Right lobe of liver (tissue), 6 donors: ENCODE data around the gene FBXO9. TPM values are rescaled to one million over a fixed set of nuclear protein-coding genes. Genes with fewer than 3 reads are reported as not detected.
A peak's percentile ranks its signal among the peaks of the same experiment; 100 is the strongest.

Experiments
- ATAC-seq, 4 donors: fragments of 200-7000 bp; cut with Tn5 transposase; one replicate each; pipeline ENCODE4 v1.9.1; 2020; ENCODE audit warnings: mild to moderate bottlenecking in 4 of 4, moderate library complexity in 4 of 4
- DNase-seq, 3 donors: peaks; one replicate each; pipeline ENCODE4 v3.0.0-alpha.2; 2020
- H3K27ac ChIP-seq, 3 donors: fragments of 200-600 bp; one replicate each; pipeline ENCODE4 v1.8.0; 2022
- H3K27me3 ChIP-seq, 2 donors: fragments of 200-600 bp; one replicate each; pipeline ENCODE4 v1.8.0; 2022
- H3K36me3 ChIP-seq, 4 donors: fragments of 200-600 bp; sonication (generic) in 1 of 4; one replicate each; pipeline versions ENCODE4 v1.5.1 to v1.8.0; 2017 to 2022; ENCODE audit warnings: control low read depth in 1 of 4
- H3K4me1 ChIP-seq, 4 donors: fragments of 200-600 bp; sonication (generic) in 1 of 4; one replicate each; pipeline versions ENCODE4 v1.5.1 to v1.8.0; 2017 to 2022; ENCODE audit warnings: control low read depth in 1 of 4
- H3K4me3 ChIP-seq, 3 donors: fragments of 200-600 bp; one replicate each; pipeline ENCODE4 v1.8.0; 2022
- H3K9me3 ChIP-seq, 4 donors: fragments of 200-600 bp; sonication (generic) in 1 of 4; one replicate each; pipeline versions ENCODE4 v1.5.1 to v1.8.0; 2017 to 2022; ENCODE audit warnings: control low read depth in 1 of 4
- CTCF ChIP-seq, 4 donors: fragments of 200-600 bp in 3 of 4; fragments of 450-650 bp in 1 of 4; IDR thresholded peaks; one replicate each; pipeline versions ENCODE4 v1.5.1 to v1.8.0; 2016 to 2022; ENCODE audit warnings: antibody characterized with exemption in 4 of 4, mild to moderate bottlenecking in 2 of 4
- POLR2A ChIP-seq: fragments of 450-650 bp; IDR thresholded peaks from one replicate; pipeline ENCODE4 v1.6.1; 2017; ENCODE audit warnings: antibody characterized with exemption, mild to moderate bottlenecking
- WGBS: methylation state at CpG from one replicate; pipeline ENCODE4 v1.1.6; 2018; ENCODE audit warnings: low coverage, low lambda C conversion rate; ENCODE audit not compliant: insufficient coverage; ENCODE audit errors: missing lambda C conversion rate; 5-methylcytosine and 5-hydroxymethylcytosine counted together
- intact Hi-C, 2 donors: fragments of 100-400 bp; cut with DNase I; formaldehyde crosslinking; loops; one replicate each; pipeline versions ENCODE4 v1.11.2 to v1.14.1; 2022
- total RNA-seq, 6 experiments: library from RNA; depleted of rRNA in 2 of 6; stranded (reverse); fragments of >200 nt in 2 of 6; fragmentation: NEBNext Ultra II Directional in 3 of 6; extraction: Animal tissue kit (Norgen Biotek cat#: 25700) in 3 of 6; gene quantifications; one replicate each; pipeline versions ENCODE4 v1.1.0 to v1.2.4, GENCODE V29; 2016 to 2023
- donor health status: DM: no; HTN: yes; CAD: no.
- donor health status: DM: no; HTN: no; CAD: no.
- donor health status: DM: no; HTN: no; CAD: no.
- donor health status: DM: no; HTN: yes; CAD: no.
- donor health status: DM: no; HTN: yes; CAD: no.

The FBXO9 gene
- total RNA-seq, 6 experiments from 2014 or later: 24.6 to 78.7 (median 54.1) TPM

- TF ChIP-seq POLR2A (no peak), CTCF (IDR thresholded peaks at IDR 0.05) (no peak)
- Histone ChIP-seq H3K36me3 (peaks cover 0 to 13% (median 5%) of the 10 kb centered on the region in 4 donors), H3K4me1 (peaks cover 0 to 27% (median 6%) of the 10 kb centered on the region in 4 donors), H3K4me3 (no peak overlapping the region), H3K9me3 (no peaks in the 10 kb centered on the region), H3K27ac (no peak overlapping the region), H3K27me3 (no peaks in the 10 kb centered on the region)
- WGBS: 59% methylated on average over 1 of the region's 1 CpG
- DNase-seq (no peak), ATAC-seq (no peak)
- intact Hi-C loops: no loop called here
Observed at GRCh38 chr6:53067849-53068361, 2.7 kb downstream of the FBXO9 start.

DNA sequence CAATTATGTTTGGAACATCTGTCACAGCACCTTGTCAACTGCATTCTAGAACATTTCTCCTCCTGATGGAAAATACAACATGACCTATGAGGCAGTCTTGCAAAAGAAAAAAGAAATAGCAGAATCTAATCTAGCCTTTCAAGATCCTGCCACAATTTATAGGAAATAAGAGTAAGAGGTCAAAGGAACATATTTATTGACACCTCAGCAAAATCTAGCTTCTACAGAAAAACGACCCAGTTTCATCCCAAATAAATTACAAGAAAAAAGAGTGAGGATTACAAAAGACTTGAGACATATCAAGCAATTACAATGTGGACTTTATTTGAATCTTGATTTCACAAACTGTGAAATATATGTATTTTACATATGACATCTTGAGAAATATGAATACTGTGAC is 4.2 kb downstream of the FBXO9 start:
- ATAC-seq (no peak), DNase-seq (no peak)
- no peak for TF ChIP-seq CTCF (IDR thresholded peaks at IDR 0.05)
- TF ChIP-seq POLR2A: no peak
- Histone ChIP-seq H3K4me1 (peaks cover 0 to 27% (median 6%) of the 10 kb centered on the region in 4 donors), H3K27ac (no peak overlapping the region), H3K36me3 (peaks cover 0 to 27% (median 13%) of the 10 kb centered on the region in 4 donors), H3K4me3 (no peak overlapping the region), H3K27me3 (no peaks in the 10 kb centered on the region), H3K9me3 (no peaks in the 10 kb centered on the region)
- 17% methylated on average over 1 of the region's 1 CpG for WGBS
- intact Hi-C loops: no loop called here

DNA sequence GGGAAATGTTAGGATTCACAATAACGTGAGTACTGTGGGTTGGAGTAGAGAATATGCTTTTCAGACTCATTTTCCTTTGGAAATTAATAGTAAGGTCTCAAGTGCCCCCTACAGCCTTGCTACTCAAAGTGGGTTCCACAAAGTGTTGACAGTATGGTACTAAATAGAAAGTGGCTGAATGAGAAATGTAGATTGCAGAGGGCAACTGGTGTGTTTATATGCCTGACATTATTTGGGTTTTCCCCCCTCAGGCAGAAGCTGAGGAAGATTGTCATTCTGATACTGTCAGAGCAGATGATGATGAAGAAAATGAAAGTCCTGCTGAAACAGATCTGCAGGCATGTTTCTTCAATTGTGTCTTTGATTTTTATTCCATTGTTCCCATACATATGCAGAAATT is 5.6 kb downstream of the FBXO9 start:
- H3K4me3 ChIP-seq: no peak overlapping the region
- peaks cover 0 to 40% (median 19%) of the 10 kb centered on the region in 4 donors for H3K36me3 ChIP-seq
- no peaks in the 10 kb centered on the region for H3K9me3 ChIP-seq
- 75% methylated on average over 1 of the region's 1 CpG for WGBS
- no peaks in the 10 kb centered on the region for H3K27me3 ChIP-seq
- ATAC-seq (no peak), DNase-seq (no peak)
- intact Hi-C loops: no loop called here
- TF ChIP-seq POLR2A: no peak
- no peak for TF ChIP-seq CTCF (IDR thresholded peaks at IDR 0.05)
- H3K4me1 ChIP-seq: peaks cover 0 to 27% (median 6%) of the 10 kb centered on the region in 4 donors
- H3K27ac ChIP-seq: no peak overlapping the region

DNA sequence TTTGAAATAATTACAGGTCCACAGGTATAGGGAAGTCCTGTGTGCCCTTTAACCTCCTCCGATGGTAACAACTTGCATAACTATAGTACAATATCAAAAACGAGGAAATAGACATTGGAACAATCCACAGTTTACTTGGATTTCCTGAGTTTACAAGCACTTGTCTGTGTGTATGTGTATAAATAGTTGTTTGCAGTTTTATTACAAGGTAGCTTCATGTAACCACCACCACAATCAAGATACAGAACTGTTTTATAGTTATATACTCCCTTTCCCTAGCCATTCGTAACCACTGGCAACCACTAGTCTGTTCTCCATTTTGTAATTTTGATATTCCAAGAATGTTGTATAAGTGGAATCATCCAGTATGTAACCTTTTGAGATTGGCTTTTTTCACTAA is 9.1 kb downstream of the FBXO9 start:
- peaks cover 0 to 72% (median 28%) of the 10 kb centered on the region in 4 donors for H3K36me3 ChIP-seq
- H3K9me3 ChIP-seq: no peaks in the 10 kb centered on the region
- 82% methylated on average over 3 of the region's 3 CpGs for WGBS
- no peak overlapping the region for H3K27ac ChIP-seq
- TF ChIP-seq POLR2A (no peak), CTCF (IDR thresholded peaks at IDR 0.05) (no peak)
- no peaks in the 10 kb centered on the region for H3K27me3 ChIP-seq
- H3K4me1 ChIP-seq: no peaks in the 10 kb centered on the region
- peak in 1 of 4 donors; percentile 25 for ATAC-seq
- H3K4me3 ChIP-seq: no peak overlapping the region
- no peak for DNase-seq
- intact Hi-C loops: no loop called here

DNA sequence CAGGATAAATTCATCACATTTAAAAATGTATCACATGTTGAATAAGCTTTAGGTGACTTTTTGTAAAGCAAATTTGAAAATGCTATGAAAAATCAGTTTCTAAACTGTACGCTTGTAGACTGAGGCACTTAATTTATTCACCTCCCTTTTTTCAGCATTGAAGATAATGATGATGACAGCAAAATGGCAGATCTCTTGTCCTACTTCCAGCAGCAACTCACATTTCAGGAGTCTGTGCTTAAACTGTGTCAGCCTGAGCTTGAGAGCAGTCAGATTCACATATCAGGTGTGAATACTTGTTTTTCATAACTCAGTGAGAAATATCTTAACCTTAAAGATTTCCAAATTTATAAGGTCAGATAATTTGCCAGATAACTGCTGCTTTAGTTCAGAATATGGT is 15.6 kb downstream of the FBXO9 start:
- intact Hi-C loops: no loop called here
- no peaks in the 10 kb centered on the region for H3K4me1 ChIP-seq
- DNase-seq (no peak), ATAC-seq (no peak)
- no peak overlapping the region for H3K4me3 ChIP-seq
- WGBS: 100% methylated on average over 1 of the region's 1 CpG
- peaks cover 0 to 91% (median 42%) of the 10 kb centered on the region in 4 donors for H3K36me3 ChIP-seq
- TF ChIP-seq POLR2A: no peak
- no peak for TF ChIP-seq CTCF (IDR thresholded peaks at IDR 0.05)
- H3K9me3 ChIP-seq: no peaks in the 10 kb centered on the region
- no peak overlapping the region for H3K27ac ChIP-seq
- no peaks in the 10 kb centered on the region for H3K27me3 ChIP-seq
